ENCODE measurements around the gene ADD1.
A peak's percentile ranks its signal among the peaks of the same experiment; 100 is the strongest.

The ADD1 gene

GRCh38 chr4:2859514-2859913, 15.9 kb downstream of the ADD1 start:
- DNase-seq (ENCODE audit: low spot score), result no peak

DNA sequence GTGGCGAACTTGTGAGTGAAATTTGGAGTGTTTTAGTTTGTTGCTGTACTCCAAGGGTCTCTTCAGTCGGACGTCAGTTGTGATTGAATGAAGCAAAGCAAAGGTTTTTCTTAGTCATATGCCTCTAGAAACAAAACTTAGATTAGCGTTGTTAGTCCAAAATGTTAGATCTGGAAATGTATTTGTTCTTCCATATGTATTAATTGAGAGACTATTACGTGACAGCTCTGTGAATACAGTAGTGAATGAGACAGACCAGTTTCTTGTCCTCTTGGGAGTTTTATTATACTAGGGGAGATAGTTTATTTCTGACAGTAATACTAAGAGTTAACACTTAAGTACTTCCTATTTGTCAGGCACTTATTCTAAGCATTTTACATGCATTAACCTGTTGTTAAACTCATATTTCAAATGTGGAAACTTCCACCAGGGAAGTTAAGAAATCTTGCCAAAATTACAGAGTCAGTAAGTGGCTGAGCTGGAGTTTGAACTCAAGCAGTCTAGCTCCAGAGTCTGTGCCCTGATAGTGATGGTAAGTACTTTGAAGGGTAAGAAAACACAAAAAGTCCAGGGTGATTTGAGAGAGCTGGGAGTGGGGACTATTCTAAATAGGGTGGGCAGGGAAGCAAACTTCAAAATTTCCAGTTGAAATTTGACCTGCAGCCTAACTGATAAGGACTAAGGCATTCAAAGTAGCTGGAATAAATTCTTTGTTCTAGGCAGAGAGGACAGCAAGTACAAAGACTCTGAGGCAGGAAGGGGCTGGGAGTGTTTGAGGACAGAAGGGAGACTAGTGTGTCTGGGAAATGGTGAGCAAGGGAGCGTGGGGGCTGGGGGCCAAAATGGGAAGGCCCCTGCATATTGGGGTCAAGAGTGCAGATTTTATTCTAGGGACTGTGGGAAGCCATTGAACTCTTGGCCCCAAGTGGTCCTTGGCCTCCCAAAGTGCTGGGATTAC, 17.0 kb downstream of the ADD1 start:
- DNase-seq (ENCODE audit: low spot score), result no peak

- DNase-seq (ENCODE audit: low spot score), result no peak
Measured at GRCh38 chr4:2861631-2862436, 18.2 kb downstream of the ADD1 start.

- peak; percentile 66 for DNase-seq (ENCODE audit: low spot score)
Measured at GRCh38 chr4:2862528-2862927, 18.9 kb downstream of the ADD1 start.

GRCh38 chr4:2863649-2864048, 20.0 kb downstream of the ADD1 start:
- no peak for DNase-seq (ENCODE audit: low spot score)

DNA sequence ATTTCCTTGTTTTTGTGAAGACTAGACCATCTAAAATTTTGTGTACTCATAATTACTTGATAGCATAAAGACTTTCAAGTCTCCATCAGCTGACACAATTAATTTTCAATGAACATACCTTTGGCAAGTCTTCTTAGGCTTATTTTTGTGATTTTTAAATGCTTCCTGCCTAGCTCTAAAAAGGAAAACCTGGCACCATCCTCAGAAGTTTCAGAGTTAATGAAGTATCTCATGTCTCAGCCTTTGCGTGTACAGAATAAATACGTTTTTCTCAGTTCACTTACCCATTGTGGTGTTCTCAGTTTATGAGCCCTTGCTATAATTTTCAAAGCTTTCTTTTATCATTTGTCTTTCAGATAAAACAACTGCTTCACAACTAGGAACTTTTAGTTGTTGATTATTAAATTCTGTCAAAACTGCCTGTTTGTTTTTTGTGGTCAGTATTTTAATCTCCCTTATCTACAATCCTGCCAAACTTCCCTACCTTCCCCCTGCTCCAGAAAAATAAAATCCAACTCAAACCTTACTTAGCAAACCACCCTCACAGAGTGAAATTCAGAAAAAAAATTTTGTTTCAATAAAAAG, 21.6 kb downstream of the ADD1 start:
- no peak for DNase-seq (ENCODE audit: low spot score)

GRCh38 chr4:2866160-2866861, 22.7 kb downstream of the ADD1 start:
- no peak for DNase-seq (ENCODE audit: low spot score)

GRCh38 chr4:2866891-2867290, 23.2 kb downstream of the ADD1 start:
- DNase-seq (ENCODE audit: low spot score), result no peak

- no peak for DNase-seq (ENCODE audit: low spot score)
Measured at GRCh38 chr4:2867758-2868491, 24.3 kb downstream of the ADD1 start.

DNA sequence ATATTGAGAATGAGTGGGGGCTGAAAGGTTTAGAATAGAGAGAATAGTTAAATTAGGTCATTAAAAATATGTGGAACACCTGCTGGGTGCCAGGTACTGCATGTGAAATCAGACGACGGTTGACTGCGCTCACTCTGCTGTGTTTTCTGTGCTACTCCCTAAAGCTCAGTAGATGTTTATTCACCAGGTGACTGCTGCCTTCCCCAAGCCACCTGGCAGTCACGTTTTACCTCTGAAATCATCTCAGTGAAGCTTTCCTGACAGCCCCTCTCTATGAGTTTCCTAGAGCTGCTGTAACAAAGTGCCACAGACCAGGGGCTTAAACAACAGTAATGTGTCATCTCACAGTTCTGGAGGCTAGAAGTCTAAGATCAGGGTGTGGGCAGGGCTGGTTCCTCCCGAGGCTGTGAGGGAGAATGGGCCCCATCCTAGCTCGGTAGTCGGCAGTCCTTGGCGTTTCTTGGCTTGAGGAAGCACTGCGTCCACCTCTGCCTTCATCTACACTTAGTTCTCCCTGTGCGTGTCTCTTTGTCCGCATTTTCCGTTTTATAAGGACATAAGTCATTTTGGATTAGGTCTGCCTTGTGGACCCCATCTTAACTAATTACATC, 25.3 kb downstream of the ADD1 start:
- DNase-seq (ENCODE audit: low spot score), result no peak

- no peak for DNase-seq (ENCODE audit: low spot score)
Measured at GRCh38 chr4:2869659-2870058, 26.0 kb downstream of the ADD1 start.

GRCh38 chr4:2870082-2870481, 26.4 kb downstream of the ADD1 start:
- DNase-seq (ENCODE audit: low spot score), result no peak

DNA sequence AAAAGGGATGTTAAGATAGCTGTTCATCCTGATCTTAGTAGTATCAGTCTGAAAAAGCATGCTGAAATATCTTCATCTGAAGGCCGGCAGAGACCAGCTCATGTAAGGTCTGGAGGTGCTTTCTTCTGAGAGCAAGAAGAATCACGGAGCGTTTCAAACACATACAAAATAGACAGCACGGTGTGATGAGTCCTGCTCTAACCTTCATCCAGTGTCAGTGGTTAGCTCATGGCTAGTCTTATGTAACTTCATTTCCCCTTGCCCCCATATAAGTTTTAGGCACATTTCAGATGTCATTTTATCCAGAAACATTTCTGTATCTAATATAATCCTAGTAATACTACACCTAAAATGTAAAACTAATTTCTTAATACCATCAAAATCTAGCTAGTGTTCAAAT, 27.8 kb downstream of the ADD1 start:
- no peak for DNase-seq (ENCODE audit: low spot score)

DNA sequence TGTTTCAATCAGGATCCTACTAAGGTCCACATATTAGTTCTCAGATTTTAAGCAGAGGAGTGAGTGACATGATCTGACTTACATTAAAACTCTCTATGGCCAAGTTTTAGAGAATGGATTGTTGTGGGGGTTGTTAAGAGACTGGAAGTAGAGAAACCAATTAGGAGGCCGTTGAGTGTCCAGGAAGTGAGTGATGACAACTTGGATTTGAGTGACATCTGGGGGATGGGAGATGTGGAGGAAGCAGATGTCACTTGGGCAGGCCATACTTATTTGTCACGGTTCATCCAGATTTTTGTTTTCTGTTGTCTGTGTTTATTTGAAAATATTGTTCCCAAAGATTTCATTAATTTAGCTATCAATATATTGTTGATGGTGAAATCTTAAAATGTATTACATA, 28.3 kb downstream of the ADD1 start:
- DNase-seq (ENCODE audit: low spot score), result no peak

- no peak for DNase-seq (ENCODE audit: low spot score)
Measured at GRCh38 chr4:2873329-2873728, 29.7 kb downstream of the ADD1 start.

GRCh38 chr4:2874861-2875260, 31.2 kb downstream of the ADD1 start:
- DNase-seq (ENCODE audit: low spot score), result no peak

DNA sequence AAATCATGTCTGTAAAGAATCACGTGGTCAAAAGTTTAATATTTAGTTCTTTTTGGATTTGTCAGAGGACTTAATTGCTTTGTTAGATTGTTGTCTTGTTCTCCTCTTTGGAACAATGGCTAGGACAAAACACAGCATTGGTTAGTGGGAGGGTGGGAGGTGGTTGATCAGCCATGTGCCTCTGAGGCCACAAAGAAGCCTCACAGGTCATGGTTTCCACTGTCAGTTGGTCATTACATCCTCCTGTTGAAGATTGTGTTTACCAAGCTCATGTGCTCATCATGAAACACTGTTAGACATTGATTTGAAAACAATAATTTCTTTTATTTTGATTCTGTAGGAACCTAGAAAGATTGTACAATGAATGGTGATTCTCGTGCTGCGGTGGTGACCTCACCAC, 31.9 kb downstream of the ADD1 start:
- no peak for DNase-seq (ENCODE audit: low spot score)

DNA sequence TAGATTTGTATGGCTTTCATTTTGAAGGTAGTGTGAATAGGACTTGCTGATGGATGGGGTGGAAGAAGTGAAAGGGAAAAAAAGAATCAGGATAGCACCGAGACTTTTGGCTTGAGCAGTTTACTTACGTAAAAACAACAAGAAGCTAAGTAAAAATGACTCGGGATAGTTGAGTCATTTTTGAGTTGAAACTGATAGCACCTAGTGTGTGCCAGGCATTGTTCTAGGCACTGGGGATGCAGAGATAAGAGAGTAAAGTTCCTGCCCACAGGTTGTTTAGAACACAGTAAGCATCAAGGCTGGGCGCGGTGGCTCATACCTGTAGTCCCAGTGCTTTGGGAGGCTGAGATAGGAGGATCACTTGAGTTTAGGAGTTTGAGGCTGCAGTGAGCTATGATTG, 34.7 kb downstream of the ADD1 start:
- no peak for DNase-seq (ENCODE audit: low spot score)

DNA sequence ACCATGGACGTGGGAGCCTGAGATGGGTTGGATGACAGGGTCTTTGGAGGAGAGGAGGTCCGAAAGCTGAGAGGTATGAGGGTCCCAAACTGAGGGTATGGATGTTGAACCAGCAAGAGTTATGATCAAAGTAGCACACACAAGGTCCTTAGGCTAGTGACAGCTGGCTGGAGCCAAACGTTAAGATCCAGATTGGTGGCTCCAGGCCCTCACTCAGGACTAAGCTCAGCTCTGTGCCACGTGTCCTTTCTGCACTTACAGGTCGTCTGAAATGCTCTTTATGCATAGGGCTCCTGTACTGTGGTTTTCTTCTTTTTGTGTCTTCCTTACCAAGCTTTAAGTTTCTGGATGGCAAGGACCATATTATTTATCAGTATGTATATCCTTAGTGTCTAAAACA, 35.4 kb downstream of the ADD1 start:
- no peak for DNase-seq (ENCODE audit: low spot score)

GRCh38 chr4:2881431-2881830, 37.8 kb downstream of the ADD1 start:
- no peak for DNase-seq (ENCODE audit: low spot score)

DNA sequence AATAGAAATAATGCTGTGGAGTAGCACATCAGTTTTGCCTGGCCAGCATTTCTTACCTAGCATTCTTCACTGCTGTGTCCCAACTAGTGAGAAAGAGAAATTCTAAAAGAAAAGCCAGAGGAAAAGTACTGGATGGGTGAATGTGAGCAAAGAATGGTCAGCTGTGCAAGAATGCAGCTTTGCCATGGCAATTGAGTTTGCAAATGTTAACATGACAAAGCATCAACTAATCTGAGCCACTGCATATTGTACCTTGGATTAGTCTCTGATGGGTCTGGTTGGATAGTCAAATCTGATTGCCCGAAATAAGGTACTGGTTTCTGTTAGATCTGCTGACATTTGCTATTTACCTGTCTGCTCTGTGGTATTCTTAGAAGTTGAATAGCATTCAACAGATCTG, 38.7 kb downstream of the ADD1 start:
- DNase-seq (ENCODE audit: low spot score), result no peak

Measured in SW480 (cell line).